H1 (cell line): ENCODE data around the gene NLRC5. TPM values are rescaled to one million over a fixed set of nuclear protein-coding genes. Genes with fewer than 3 reads are reported as not detected.

Experiments used
- CTCF ChIA-PET: fragments of 300-600 bp; sonication (Branson Sonifier 250); formaldehyde crosslinking; loops from one replicate; lab custom pipeline; 2021; ENCODE audit not compliant: partially characterized antibody; lab: Charles Lee
- POLR2A ChIA-PET: fragments of 300-600 bp; sonication (Branson Sonifier 250); formaldehyde crosslinking; loops from one replicate; lab custom pipeline; 2021; ENCODE audit warnings: inconsistent platforms; ENCODE audit not compliant: partially characterized antibody; lab: Charles Lee
- DNase-seq, 2 experiments: peaks; one replicate each; pipeline versions ENCODE4 v3.0.0 to v3.0.0-alpha.2; 2010 to 2022; ENCODE audit warnings: low spot score in 2 of 2, low read depth in 1 of 2, mixed read lengths in 1 of 2
- FAIRE-seq: peaks from 2 replicates; lab custom pipeline; 2011; peaks lifted over from hg19 to GRCh38; lab: Jason Lieb, UNC
- H2AFZ ChIP-seq: 2 replicates; pipeline ENCODE4 v1.8.1; 2012; ENCODE audit warnings: low read length, inconsistent platforms
- H2AK5ac ChIP-seq: 2 replicates; pipeline ENCODE4 v1.6.1; 2013; ENCODE audit warnings: low read depth, low read length
- H2BK120ac ChIP-seq: replicated peaks from 2 replicates; pipeline ENCODE3; 2013; ENCODE audit warnings: low read depth, low read length, inconsistent platforms
- H2BK12ac ChIP-seq: 2 replicates; pipeline ENCODE4 v1.6.1; 2013; ENCODE audit warnings: low read depth, low read length
- H2BK15ac ChIP-seq: 2 replicates; pipeline ENCODE4 v1.6.1; 2013; ENCODE audit warnings: low read length
- H2BK20ac ChIP-seq: 2 replicates; pipeline ENCODE4 v1.6.1; 2013; ENCODE audit warnings: low read length
- H2BK5ac ChIP-seq: 2 replicates; pipeline ENCODE4 v1.6.1; 2013; ENCODE audit warnings: low read depth, low read length
- H3K14ac ChIP-seq: 2 replicates; pipeline ENCODE4 v1.6.1; 2013; ENCODE audit warnings: inconsistent platforms; ENCODE audit not compliant: insufficient read length
- H3K18ac ChIP-seq: 2 replicates; pipeline ENCODE4 v1.6.1; 2013; ENCODE audit warnings: low read length; ENCODE audit errors: extremely low read depth
- H3K23ac ChIP-seq: 2 replicates; pipeline ENCODE4 v1.6.1; 2013; ENCODE audit warnings: inconsistent platforms; ENCODE audit not compliant: insufficient read length
- H3K23me2 ChIP-seq: 2 replicates; pipeline ENCODE4 v1.6.1; 2013; ENCODE audit warnings: low read depth, low read length
- H3K27ac ChIP-seq: 2 replicates; pipeline ENCODE4 v1.6.1; 2011; ENCODE audit warnings: low read depth, low read length, inconsistent platforms
- H3K27me3 ChIP-seq, 4 experiments: replicated peaks in 1 of 4; 1 replicate in 1 of 4; 2 replicates in 3 of 4; pipeline versions ENCODE4 v1.6.1 to v1.8.1; 2011 to 2013; ENCODE audit warnings: low read length in 3 of 4, mild to moderate bottlenecking in 3 of 4, inconsistent platforms in 2 of 4, mixed read lengths in 2 of 4, moderate library complexity in 1 of 4; ENCODE audit not compliant: control insufficient read depth in 3 of 4, insufficient read depth in 3 of 4; ENCODE audit errors: extremely low read depth in 1 of 4
- H3K36me3 ChIP-seq, 4 experiments: 2 replicates each; pipeline versions ENCODE4 v1.6.1 to v1.8.1; 2011 to 2013; ENCODE audit warnings: mild to moderate bottlenecking in 4 of 4, low read length in 3 of 4, moderate library complexity in 2 of 4, control low read depth in 1 of 4, inconsistent platforms in 1 of 4; ENCODE audit not compliant: insufficient read depth in 4 of 4, control insufficient read depth in 2 of 4
- H3K4ac ChIP-seq: replicated peaks from 2 replicates; pipeline ENCODE3; 2013; ENCODE audit warnings: low read length, low read depth, mixed read lengths, inconsistent platforms; ENCODE audit not compliant: insufficient read length
- H3K4me1 ChIP-seq, 4 experiments: replicated peaks in 1 of 4; 1 replicate in 1 of 4; 2 replicates in 3 of 4; pipeline versions ENCODE4 v1.6.1 to v1.8.1; 2011 to 2013; ENCODE audit warnings: low read length in 3 of 4, inconsistent platforms in 2 of 4, mixed read lengths in 1 of 4; ENCODE audit not compliant: insufficient read depth in 4 of 4, control insufficient read depth in 3 of 4
- H3K4me2 ChIP-seq, 2 experiments: 2 replicates each; pipeline versions ENCODE4 v1.6.1 to v1.8.1; 2011 to 2013; ENCODE audit warnings: low read depth in 2 of 2, low read length in 2 of 2, control low read depth in 1 of 2, inconsistent platforms in 1 of 2, mild to moderate bottlenecking in 1 of 2; ENCODE audit not compliant: insufficient read depth in 1 of 2
- H3K4me3 ChIP-seq, 4 experiments: fragments of 200-600, 300-600 bp in 1 of 4; sonication (generic), shearing (Covaris generic), sonication (Bioruptor Twin) in 1 of 4; 2 replicates each; pipeline versions ENCODE4 v1.5.1 to v1.8.1; 2011 to 2016; ENCODE audit warnings: low read length in 4 of 4, low read depth in 3 of 4, control low read depth in 2 of 4, inconsistent platforms in 2 of 4, mild to moderate bottlenecking in 2 of 4, mixed read lengths in 1 of 4, moderate library complexity in 1 of 4; ENCODE audit not compliant: insufficient read depth in 2 of 4; ENCODE audit errors: extremely low read depth in 1 of 4
- H3K56ac ChIP-seq: replicated peaks from 2 replicates; pipeline ENCODE3; 2013; ENCODE audit warnings: low read depth, mild to moderate bottlenecking, mixed read lengths, low read length, inconsistent platforms; ENCODE audit not compliant: insufficient read length
- H3K79me1 ChIP-seq: 2 replicates; pipeline ENCODE4 v1.6.1; 2013; ENCODE audit warnings: low read depth, low read length, control low read depth
- H3K79me2 ChIP-seq, 2 experiments: 2 replicates each; pipeline versions ENCODE4 v1.6.1 to v1.8.1; 2012 to 2013; ENCODE audit warnings: low read length in 2 of 2, mild to moderate bottlenecking in 2 of 2, inconsistent platforms in 1 of 2; ENCODE audit not compliant: insufficient read depth in 2 of 2, control insufficient read depth in 1 of 2
- H3K9ac ChIP-seq, 4 experiments: replicated peaks in 1 of 4; 1 replicate in 1 of 4; 2 replicates in 3 of 4; pipeline versions ENCODE4 v1.6.1 to v1.8.1; 2011 to 2013; ENCODE audit warnings: low read depth in 3 of 4, low read length in 3 of 4, control low read depth in 2 of 4, mild to moderate bottlenecking in 2 of 4, moderate library complexity in 2 of 4, inconsistent platforms in 1 of 4; ENCODE audit errors: extremely low read depth in 1 of 4
- H3K9me3 ChIP-seq, 2 experiments: 2 replicates each; pipeline versions ENCODE4 v1.6.1 to v1.8.1; 2012 to 2013; ENCODE audit warnings: mild to moderate bottlenecking in 2 of 2, moderate library complexity in 2 of 2, control low read depth in 1 of 2, inconsistent platforms in 1 of 2, low read depth in 1 of 2, low read length in 1 of 2, mixed read lengths in 1 of 2; ENCODE audit not compliant: insufficient read depth in 2 of 2
- H4K20me1 ChIP-seq, 2 experiments: replicated peaks in 1 of 2; 2 replicates each; pipeline versions ENCODE3 to v1.8.1; 2011 to 2013; ENCODE audit warnings: inconsistent platforms in 2 of 2, low read length in 2 of 2, mild to moderate bottlenecking in 1 of 2; ENCODE audit not compliant: insufficient read depth in 2 of 2, control insufficient read depth in 1 of 2
- H4K5ac ChIP-seq: 2 replicates; pipeline ENCODE4 v1.6.1; 2013; ENCODE audit warnings: low read length, low read depth, mixed read lengths, inconsistent platforms; ENCODE audit not compliant: insufficient read length
- H4K8ac ChIP-seq: 2 replicates; pipeline ENCODE4 v1.8.0; 2013; ENCODE audit warnings: mild to moderate bottlenecking, moderate library complexity, low read length, inconsistent platforms; ENCODE audit not compliant: insufficient read depth; ENCODE audit errors: extremely low read depth
- H4K91ac ChIP-seq: replicated peaks from 2 replicates; pipeline ENCODE3; 2013; ENCODE audit warnings: low read length, mixed read lengths, inconsistent platforms; ENCODE audit not compliant: insufficient read length
- CREB1 ChIP-seq: IDR thresholded peaks from 2 replicates; pipeline ENCODE4 v1.6.1; 2012; ENCODE audit warnings: inconsistent platforms
- KDM1A ChIP-seq: fragments of 200-600, 300-600 bp; sonication (generic); IDR thresholded peaks from 2 replicates; pipeline ENCODE4 v1.7.1; 2016; ENCODE audit warnings: mild to moderate bottlenecking, low read length, borderline replicate concordance
- SAP30 ChIP-seq: fragments of 300-600 bp; sonication (generic); IDR thresholded peaks from 2 replicates; pipeline ENCODE4 v1.7.1; 2012; ENCODE audit warnings: low read length, moderate library complexity, mild to moderate bottlenecking, inconsistent platforms; ENCODE audit not compliant: insufficient read depth, insufficient replicate concordance
- WGBS, 2 experiments: shearing (Covaris generic) in 1 of 2; methylation state at CpG; one replicate each; pipeline versions ENCODE4 v1.1.6 to v1.1.7; 2013 to 2015; ENCODE audit warnings: low lambda C conversion rate in 2 of 2, mixed read lengths in 2 of 2, inconsistent platforms in 1 of 2, low coverage in 1 of 2, missing lambda C conversion rate in 1 of 2; ENCODE audit not compliant: insufficient replicate concordance in 2 of 2, insufficient coverage in 1 of 2, insufficient read length in 1 of 2; ENCODE audit errors: extremely low coverage in 1 of 2, missing lambda C conversion rate in 1 of 2; 5-methylcytosine and 5-hydroxymethylcytosine counted together
- polyA plus RNA-seq, 7 experiments: library from polyadenylated mRNA; depleted of rRNA in 3 of 7; stranded (reverse) in 5 of 7; unstranded in 2 of 7; fragments of >200 nt in 5 of 7; fragments of 200-250 nt in 2 of 7; gene quantifications; 1 replicate in 5 of 7; 2 replicates in 1 of 7; 4 replicates in 1 of 7; pipeline versions ENCODE4 v1.2.1 to v1.2.3, GENCODE V29; 2011 to 2013; ENCODE audit warnings: missing spikeins in 2 of 7, mixed read lengths in 2 of 7
- total RNA-seq: library from RNA; stranded (reverse); fragmentation: NEBNext Ultra II Directional; extraction: Animal tissue kit (Norgen Biotek cat#: 25700); gene quantifications from 2 replicates; pipeline ENCODE4 v1.2.1, GENCODE V29; 2021
- TF ChIP-seq, protein P1 (sequence below): IDR thresholded peaks from 2 replicates; pipeline ENCODE4 v1.6.1; 2012; ENCODE audit warnings: inconsistent platforms

The NLRC5 gene
- total and polyA plus RNA-seq, 2 of the 8 experiments (the other 6 are each of a cell fraction or from before 2014, with no cell fraction given) = 2.2 to 3.2 TPM

DNA sequence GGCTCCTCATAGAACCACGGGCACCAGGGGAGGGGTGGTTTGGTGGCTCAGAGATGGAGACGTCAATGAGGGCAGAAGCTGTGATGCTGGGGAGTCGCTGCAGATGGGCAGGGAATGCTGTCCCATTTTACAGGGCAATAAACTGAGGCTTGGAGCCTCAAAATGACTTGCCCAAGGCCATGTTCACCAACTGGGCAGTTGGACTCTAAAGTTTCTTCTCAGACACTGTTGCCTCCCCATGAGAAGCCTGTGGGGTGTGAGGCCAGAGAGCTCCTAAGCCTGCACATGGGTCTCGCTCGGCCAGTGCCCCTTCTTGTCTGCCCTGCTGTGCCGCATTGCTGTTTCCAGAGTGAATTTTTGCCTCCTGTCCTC, 141.6 kb downstream of the NLRC5 start:
- H3K56ac ChIP-seq = no peak overlapping the region
- H3K23me2 ChIP-seq = no peaks in the 10 kb centered on the region
- no peak overlapping the region for H3K23ac ChIP-seq
- H3K4ac ChIP-seq = no peak overlapping the region
- H3K18ac ChIP-seq = no peak overlapping the region
- H2AFZ ChIP-seq = no peak overlapping the region
- TF ChIP-seq SAP30 = no peak
- TF ChIP-seq KDM1A = peak; percentile 29; the same call in 1 of the 2 replicates
- TF ChIP-seq, protein P1, sequence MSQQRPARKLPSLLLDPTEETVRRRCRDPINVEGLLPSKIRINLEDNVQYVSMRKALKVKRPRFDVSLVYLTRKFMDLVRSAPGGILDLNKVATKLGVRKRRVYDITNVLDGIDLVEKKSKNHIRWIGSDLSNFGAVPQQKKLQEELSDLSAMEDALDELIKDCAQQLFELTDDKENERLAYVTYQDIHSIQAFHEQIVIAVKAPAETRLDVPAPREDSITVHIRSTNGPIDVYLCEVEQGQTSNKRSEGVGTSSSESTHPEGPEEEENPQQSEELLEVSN = no peak
- TF ChIP-seq CREB1 = no peak
- H4K8ac ChIP-seq = no peak overlapping the region
- H2BK5ac ChIP-seq = no peak overlapping the region
- no peak overlapping the region for H4K5ac ChIP-seq
- no peaks in the 10 kb centered on the region for H3K36me3 ChIP-seq
- H3K4me1 ChIP-seq = peaks cover 0 to 5% (median 2%) of the 10 kb centered on the region in 4 experiments; a peak in 3 of 7 replicates
- no peak overlapping the region for H3K4me3 ChIP-seq
- POLR2A ChIA-PET = interaction anchor here (1.2 kb wide), 1 partner anchor 11 kb away, joined by 4 read pairs; no protein-coding TSS in a partner anchor
- no peak overlapping the region for H3K9ac ChIP-seq
- CTCF ChIA-PET = interaction anchor here (0.7 to 1.9 kb wide), 2 partner anchors 38 to 46 kb away, joined by 3 to 5 read pairs; partner anchors contain the start of gene CPNE2
- WGBS, 2 experiments = 94% methylated on average over 6 of the region's 6 CpGs; no CpG with 5 or more reads in 1 of the 2 experiments
- H3K14ac ChIP-seq = no peak overlapping the region
- no peaks in the 10 kb centered on the region for H3K27me3 ChIP-seq
- no peak overlapping the region for H2BK15ac ChIP-seq
- no peak overlapping the region for H3K4me2 ChIP-seq
- H4K20me1 ChIP-seq = no peaks in the 10 kb centered on the region
- no peak for FAIRE-seq
- no peak overlapping the region for H2AK5ac ChIP-seq
- no peak overlapping the region for H3K27ac ChIP-seq
- H3K9me3 ChIP-seq = no peaks in the 10 kb centered on the region
- no peak overlapping the region for H4K91ac ChIP-seq
- no peak overlapping the region for H2BK120ac ChIP-seq
- DNase-seq = no peak
- H2BK20ac ChIP-seq = no peak overlapping the region
- H3K79me1 ChIP-seq = no peaks in the 10 kb centered on the region
- no peak overlapping the region for H2BK12ac ChIP-seq
- no peaks in the 10 kb centered on the region for H3K79me2 ChIP-seq
